G401.6 (cell line): ENCODE data around the gene RUFY1.

Experiments used
- FAIRE-seq: peaks from 2 replicates; lab custom pipeline; 2012; peaks lifted over from hg19 to GRCh38; lab: Jason Lieb, UNC

RUFY1 gene

DNA sequence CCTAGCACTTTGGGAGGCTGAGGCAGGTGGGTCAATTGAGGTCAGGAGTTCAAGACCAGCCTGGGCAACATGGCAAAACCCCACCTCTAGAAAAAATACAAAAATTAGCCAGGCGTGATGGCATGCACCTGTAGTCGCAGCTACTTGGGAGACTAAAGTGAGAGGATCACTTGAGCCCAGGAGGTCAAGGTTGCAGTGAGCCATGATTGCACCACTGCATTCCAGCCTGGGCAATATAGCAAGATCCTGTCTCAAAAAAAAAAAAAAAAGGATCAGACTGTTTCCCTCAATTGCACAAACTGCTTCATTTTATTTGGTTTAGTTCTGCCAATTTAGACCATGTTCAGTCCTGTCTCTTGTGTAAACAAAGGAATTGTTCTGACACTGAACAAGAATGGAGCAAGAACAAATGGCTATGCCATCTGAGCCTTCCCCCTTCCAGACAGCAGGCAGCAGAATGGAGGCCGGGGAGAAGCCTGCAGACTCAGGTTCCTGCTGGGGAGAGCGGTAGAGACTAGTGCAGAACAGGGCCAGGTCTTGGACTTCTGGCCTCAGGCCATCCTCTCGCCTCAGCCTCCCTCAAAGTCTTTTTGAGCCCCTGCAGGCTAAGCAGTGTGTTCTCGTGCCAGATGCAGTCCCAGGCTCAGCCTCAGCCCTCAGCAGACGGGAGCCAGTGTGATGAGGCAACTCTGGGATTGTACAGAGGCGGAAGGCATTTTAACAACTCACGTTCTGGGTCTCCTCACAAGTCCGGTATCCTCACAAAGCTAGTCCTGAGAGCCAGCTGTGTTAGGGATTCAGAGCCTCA, 54.9 kb downstream of the RUFY1 start:
- no peak for FAIRE-seq

- FAIRE-seq: no peak
These were observed 55.9 kb downstream of the RUFY1 start for GRCh38 chr5:179606071-179606909.

- FAIRE-seq: no peak
These were observed 56.5 kb downstream of the RUFY1 start for GRCh38 chr5:179606910-179607159.

DNA sequence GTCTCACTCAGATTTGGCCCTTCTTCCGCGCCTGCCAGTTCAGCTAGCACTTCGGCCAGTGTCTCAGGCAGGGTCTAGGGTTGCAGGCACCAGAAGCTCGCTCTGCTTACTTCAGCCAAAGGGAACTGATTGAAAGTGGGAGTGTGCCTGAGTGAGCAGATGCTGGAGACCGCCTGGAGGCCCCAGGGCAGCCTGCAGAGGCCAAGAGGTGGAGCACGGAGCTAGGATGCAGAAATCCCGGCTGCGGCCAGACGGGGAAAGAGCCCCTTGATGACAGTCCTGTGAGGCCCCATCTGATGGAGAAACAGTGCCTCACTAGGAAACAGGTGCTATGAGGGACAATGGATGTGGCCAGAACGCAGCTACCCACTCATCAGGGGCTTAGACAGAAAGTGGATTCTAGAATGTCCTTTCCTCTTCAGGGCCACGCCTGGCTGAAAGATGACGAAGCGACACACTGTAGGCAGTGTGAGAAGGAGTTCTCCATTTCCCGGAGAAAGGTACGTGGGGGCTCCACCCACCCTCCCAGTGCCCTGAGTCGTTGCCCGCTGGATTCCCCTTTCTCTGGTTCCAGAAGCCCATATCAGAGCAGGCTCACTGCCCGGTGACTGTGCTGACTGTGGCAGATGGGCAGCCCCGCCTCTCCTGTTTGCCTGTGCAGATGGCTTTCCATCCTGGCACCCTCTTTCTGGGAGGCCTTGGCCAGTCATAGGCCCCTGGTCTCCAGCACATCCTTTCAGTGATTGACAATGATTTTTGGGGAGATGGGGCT, 57.0 kb downstream of the RUFY1 start:
- FAIRE-seq: peak; percentile 53

GRCh38 chr5:179608131-179608581, 57.8 kb downstream of the RUFY1 start:
- FAIRE-seq: no peak

- FAIRE-seq: no peak
These were observed 59.4 kb downstream of the RUFY1 start for GRCh38 chr5:179609834-179610108.

DNA sequence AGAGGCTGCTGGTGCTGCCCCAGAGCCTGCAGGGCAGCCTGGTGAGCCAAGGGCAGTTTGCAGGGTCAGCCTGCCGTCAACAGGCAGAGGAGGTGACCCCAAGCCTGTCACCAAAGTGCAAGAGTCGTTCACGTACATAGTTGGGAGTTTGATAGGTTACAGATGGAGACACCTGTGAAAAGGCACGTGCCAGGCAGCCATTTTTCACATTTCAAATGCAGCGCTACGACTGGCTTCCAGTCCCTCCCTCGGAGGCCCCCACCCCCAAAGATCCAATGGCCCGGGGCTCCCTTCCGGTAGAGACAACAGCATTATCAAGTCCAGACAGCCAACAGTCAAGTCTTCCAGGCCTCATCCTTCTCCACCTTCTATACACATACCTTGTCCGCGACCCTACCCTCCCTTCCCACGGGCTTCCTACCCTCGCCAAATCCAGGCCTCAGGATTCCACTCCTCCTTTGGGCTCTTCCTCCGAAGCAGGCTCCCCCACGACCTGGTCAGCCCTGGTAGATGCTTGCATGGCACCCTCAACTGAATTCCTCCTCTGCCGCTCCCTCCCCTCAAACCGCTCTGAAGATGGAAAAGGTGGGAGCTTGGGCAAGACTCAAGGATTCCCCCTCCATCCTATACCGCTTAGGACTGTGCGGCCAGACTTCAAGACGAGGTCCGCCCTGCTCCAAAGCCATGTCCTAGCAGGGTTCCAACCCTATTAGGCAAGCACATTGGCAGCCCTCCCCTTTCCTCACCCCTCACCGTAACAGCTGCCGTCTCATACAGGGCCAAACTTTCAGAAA, 60.0 kb downstream of the RUFY1 start:
- FAIRE-seq: no peak

DNA sequence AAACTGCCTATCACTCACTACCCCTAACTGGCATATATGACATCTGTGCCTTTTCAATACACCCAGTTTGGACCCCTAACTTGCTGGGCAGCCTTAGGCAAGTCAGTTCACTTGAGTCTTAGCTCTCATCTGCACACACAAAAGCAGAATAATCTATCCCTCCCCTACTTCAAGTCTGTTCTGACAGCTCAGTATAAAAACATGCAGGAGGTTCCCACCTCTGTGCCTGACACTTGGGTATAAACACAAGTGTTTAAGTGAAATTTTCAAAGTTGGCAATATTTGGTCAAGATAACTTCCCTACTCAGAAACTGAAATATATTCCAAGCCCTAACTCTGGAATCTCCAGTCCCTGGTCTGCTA, 60.5 kb downstream of the RUFY1 start:
- no peak for FAIRE-seq

DNA sequence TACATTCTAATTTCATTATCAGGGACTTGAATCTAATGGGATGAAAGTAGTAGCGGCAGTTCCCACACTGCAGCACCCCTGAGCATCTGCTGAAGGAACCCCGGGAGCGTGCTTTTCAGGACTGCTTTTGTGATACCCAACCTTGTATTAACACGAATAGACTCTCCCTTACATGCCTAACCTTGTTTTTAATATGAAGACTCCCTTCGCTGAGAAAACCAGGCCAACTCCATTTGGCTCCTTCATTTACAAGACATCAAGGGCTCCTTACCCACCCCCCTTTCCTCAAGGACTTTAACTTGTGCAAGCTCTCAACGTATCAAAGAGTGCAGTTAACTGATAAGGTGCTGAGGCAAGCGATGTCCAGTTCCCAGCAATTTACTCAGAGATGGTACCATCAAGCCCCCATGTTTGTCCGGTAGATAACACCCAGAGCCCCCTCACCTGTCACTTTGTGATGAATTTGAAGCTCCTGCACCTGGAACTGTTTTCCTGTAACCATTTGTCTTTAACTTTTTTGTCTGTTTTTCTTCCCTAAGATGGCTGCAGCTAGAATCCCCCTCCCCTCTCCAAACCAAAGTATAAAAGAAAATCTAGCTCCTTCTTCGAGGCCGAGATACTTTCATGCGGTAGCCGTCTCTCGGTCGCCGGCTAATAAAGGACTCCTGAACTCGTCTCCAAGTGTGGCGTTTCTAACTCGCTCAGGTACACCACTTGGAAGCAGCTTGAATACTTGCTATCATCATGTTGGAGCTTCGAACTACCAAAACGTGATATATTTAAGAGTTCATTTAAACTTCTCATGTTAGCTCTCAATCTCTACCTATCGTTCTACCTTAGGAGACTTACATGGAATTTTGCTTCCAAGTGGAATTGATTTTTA, 62.5 kb downstream of the RUFY1 start:
- no peak for FAIRE-seq

GRCh38 chr5:179613460-179614071, 63.2 kb downstream of the RUFY1 start:
- FAIRE-seq: no peak

GRCh38 chr5:179614745-179615144, 64.4 kb downstream of the RUFY1 start:
- FAIRE-seq: no peak

GRCh38 chr5:179615203-179615602, 64.8 kb downstream of the RUFY1 start:
- no peak for FAIRE-seq

- FAIRE-seq: no peak
These were observed 65.7 kb downstream of the RUFY1 start for GRCh38 chr5:179616002-179616594.

GRCh38 chr5:179617930-179618329, 67.6 kb downstream of the RUFY1 start:
- FAIRE-seq: no peak

DNA sequence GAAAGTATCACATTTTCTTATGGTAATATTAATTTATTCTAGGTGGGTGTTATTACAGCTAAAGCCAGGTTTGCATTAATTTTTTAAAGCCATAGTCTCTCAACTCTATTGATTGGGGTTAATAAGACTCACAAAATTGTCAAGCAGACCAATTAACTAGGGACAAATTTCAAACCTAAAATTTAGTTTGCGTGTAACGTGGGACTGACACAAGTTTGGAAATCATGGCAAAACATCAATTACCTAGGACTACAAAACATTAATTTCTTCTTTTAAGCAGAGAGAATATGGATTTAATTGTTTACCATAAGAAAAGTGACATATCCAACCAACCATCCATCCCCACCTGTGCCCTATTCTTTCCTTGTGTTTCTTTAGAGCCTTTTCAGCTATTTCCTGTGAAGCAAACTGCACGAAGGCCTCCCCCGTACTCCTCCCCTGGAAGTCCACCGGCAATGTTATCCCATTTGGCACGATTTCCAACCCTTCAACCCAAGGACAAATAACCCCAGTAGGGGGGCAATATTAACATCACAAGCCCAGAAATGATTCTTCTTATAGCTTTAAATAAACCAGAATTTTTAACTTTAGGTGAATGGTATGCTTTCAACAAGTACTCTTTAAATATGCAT, 68.7 kb downstream of the RUFY1 start:
- no peak for FAIRE-seq

GRCh38 chr5:179619776-179620175, 69.4 kb downstream of the RUFY1 start:
- no peak for FAIRE-seq

DNA sequence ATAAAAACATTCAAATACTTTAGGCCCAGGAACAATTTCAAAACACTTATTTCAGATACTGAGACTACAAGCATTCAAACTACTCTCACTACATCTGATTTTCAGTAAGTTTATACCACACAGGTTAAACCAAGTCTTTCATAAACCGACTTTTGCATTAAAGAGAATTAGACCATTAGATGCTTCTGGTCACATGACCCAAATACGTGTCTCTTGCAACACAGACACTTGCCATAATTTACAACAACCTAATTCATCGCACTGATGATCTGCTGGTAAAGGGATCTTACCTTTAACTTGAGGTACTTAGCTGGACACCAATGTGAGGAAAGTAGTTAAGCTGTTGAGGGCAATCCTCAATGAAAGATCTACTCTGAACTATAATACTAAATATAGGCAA, 69.9 kb downstream of the RUFY1 start:
- no peak for FAIRE-seq

DNA sequence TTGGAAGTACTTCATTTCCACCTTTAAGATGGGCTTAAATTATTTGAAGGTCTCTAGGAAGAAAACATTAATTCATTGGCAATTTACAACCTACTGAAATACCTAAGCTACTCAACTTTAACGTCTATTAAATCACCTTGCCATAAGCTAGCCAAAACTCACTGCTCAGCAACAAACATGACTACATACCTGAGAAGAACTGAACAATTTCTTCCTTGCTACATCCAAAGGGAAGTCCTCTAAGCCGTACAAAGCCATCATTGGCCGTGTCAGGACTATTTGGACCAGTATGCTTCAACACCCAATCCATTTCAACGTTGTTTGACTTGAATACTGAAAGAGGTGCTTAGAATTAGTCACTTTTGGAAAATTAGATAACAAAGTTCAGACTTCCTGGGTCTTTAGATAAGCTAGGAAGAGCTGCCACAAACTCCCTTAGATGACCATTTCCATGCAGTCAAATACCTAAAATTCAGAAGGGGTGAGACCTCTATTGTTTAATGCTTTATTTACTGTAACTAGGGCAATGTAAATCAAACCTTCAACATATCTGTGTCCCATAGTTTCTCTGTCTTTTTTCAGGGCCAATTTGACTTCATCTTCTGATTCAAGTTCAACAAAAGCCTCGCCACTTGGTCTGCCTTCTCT, 70.5 kb downstream of the RUFY1 start:
- no peak for FAIRE-seq

DNA sequence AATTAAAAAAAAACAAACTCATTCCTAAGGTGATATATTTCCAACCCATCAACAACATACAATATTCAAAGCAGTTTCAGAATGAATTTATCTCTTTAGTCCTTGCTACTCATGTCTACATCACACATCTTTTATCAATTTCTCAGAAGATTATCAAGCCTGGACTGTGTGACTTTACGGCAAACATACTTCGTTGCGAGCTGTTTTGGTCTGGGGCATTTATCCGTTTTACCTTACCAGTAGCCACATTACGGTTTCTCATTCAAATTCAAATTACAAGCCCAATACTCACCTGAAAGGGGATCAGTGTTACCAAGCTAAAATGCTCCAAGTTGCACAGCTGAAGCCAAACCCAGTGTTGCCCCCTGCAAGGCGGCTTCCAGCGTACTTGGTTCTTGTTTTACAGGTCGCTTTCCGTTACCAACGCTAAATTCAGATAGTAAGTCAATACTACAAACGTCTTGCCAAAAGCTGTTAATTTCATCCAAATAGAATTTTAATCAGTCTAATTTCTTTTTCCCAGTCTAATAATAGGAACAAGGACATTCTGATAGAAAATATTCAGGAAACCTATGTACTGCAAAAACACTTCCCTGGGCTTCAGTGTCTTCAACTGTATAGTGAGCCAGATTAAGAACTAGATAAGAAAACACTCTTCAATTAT, 71.3 kb downstream of the RUFY1 start:
- no peak for FAIRE-seq
